ENCODE measurements around the gene RIMS1.
"Not testable (repeated sequence)": the region's sequence is repeated elsewhere in the genome, so short reads cannot be mapped to it uniquely, and the experiment has no call there.

Gene RIMS1

GRCh38 chr6:72260489-72260888, 374.1 kb downstream of the RIMS1 start:
- DNase-seq = no peak

GRCh38 chr6:72261554-72261953, 375.2 kb downstream of the RIMS1 start:
- no peak for DNase-seq

GRCh38 chr6:72262254-72262653, 375.9 kb downstream of the RIMS1 start:
- DNase-seq = no peak

- no peak for DNase-seq
These were observed 381.1 kb downstream of the RIMS1 start for GRCh38 chr6:72267470-72267869.

- no peak for DNase-seq
These were observed 385.2 kb downstream of the RIMS1 start for GRCh38 chr6:72271531-72271930.

- no peak for DNase-seq
These were observed 386.6 kb downstream of the RIMS1 start for GRCh38 chr6:72272958-72273357.

- no peak for DNase-seq
These were observed 389.5 kb downstream of the RIMS1 start for GRCh38 chr6:72275888-72276287.

GRCh38 chr6:72282201-72282600, 395.9 kb downstream of the RIMS1 start:
- no peak for DNase-seq

- no peak for DNase-seq
These were observed 397.2 kb downstream of the RIMS1 start for GRCh38 chr6:72283571-72283970.

- DNase-seq = no peak
These were observed 400.6 kb downstream of the RIMS1 start for GRCh38 chr6:72286911-72287311.

GRCh38 chr6:72287801-72288200, 401.5 kb downstream of the RIMS1 start:
- DNase-seq = no peak

GRCh38 chr6:72288592-72288991, 402.2 kb downstream of the RIMS1 start:
- no peak for DNase-seq

- no peak for DNase-seq
These were observed 404.3 kb downstream of the RIMS1 start for GRCh38 chr6:72290620-72291019.

GRCh38 chr6:72296375-72296774, 410.0 kb downstream of the RIMS1 start:
- DNase-seq = no peak

GRCh38 chr6:72305971-72306370, 419.6 kb downstream of the RIMS1 start:
- no peak for DNase-seq

GRCh38 chr6:72316675-72317380, 430.5 kb downstream of the RIMS1 start:
- no peak for DNase-seq

- no peak for DNase-seq
These were observed 435.4 kb downstream of the RIMS1 start for GRCh38 chr6:72321788-72322187.

GRCh38 chr6:72322771-72323170, 436.4 kb downstream of the RIMS1 start:
- DNase-seq = no peak

GRCh38 chr6:72324591-72324990, 438.2 kb downstream of the RIMS1 start:
- no peak for DNase-seq

- DNase-seq = no peak
These were observed 442.4 kb downstream of the RIMS1 start for GRCh38 chr6:72328775-72329174.

GRCh38 chr6:72335203-72335602, 448.9 kb downstream of the RIMS1 start:
- not testable (repeated sequence) for DNase-seq

GRCh38 chr6:72348926-72349325, 462.6 kb downstream of the RIMS1 start:
- no peak for DNase-seq

- DNase-seq = no peak
These were observed 464.0 kb downstream of the RIMS1 start for GRCh38 chr6:72350296-72350881.

GRCh38 chr6:72363844-72364740, 477.7 kb downstream of the RIMS1 start:
- DNase-seq = no peak
